Tibial nerve (tissue), 4 donors: ENCODE measurements around the gene TBX1. TPM values are rescaled to one million over a fixed set of nuclear protein-coding genes. Genes with fewer than 3 reads are reported as not detected.

Experiments
- DNase-seq, 2 donors: peaks; one replicate each; pipeline ENCODE4 v3.0.0-alpha.2; 2019; ENCODE audit warnings: low spot score in 2 of 2
- H3K27ac ChIP-seq, 4 donors: fragments of 200-600 bp; sonication (generic) in 3 of 4; one replicate each; pipeline ENCODE4 v1.5.1; 2017 to 2019; ENCODE audit warnings: mild to moderate bottlenecking in 1 of 4
- H3K27me3 ChIP-seq, 2 donors: fragments of 200-600 bp; sonication (generic) in 1 of 2; one replicate each; pipeline versions ENCODE4 v1.5.1 to v1.6.0; 2017 to 2019
- H3K36me3 ChIP-seq, 3 donors: fragments of 200-600 bp; sonication (generic); one replicate each; pipeline ENCODE4 v1.5.1; 2018 to 2019
- H3K4me1 ChIP-seq, 4 donors: fragments of 200-600 bp; sonication (generic) in 3 of 4; one replicate each; pipeline ENCODE4 v1.5.1; 2017 to 2019
- H3K4me3 ChIP-seq, 4 donors: fragments of 200-600 bp; sonication (generic) in 3 of 4; one replicate each; pipeline ENCODE4 v1.5.1; 2017 to 2019; ENCODE audit warnings: mild to moderate bottlenecking in 1 of 4, moderate library complexity in 1 of 4
- H3K9me3 ChIP-seq, 4 donors: fragments of 200-600 bp; sonication (generic) in 3 of 4; one replicate each; pipeline ENCODE4 v1.5.1; 2017 to 2019
- EP300 ChIP-seq, 2 donors: sonication (generic); formaldehyde crosslinking; IDR thresholded peaks; one replicate each; pipeline ENCODE4 v1.6.1; 2017; ENCODE audit warnings: antibody characterized with exemption in 2 of 2, mild to moderate bottlenecking in 1 of 2
- POLR2A ChIP-seq, 2 donors: fragments of 450-650 bp; IDR thresholded peaks; one replicate each; pipeline ENCODE4 v1.6.1; 2017; ENCODE audit warnings: antibody characterized with exemption in 2 of 2, mild to moderate bottlenecking in 2 of 2, moderate library complexity in 2 of 2
- WGBS, 2 donors: methylation state at CpG; one replicate each; pipeline ENCODE4 v1.1.5; 2018; 5-methylcytosine and 5-hydroxymethylcytosine counted together
- total RNA-seq, 4 donors: library from RNA; depleted of rRNA; stranded (reverse); fragments of >200 nt; gene quantifications; one replicate each; pipeline ENCODE4 v1.1.0, GENCODE V29; 2016
- TF ChIP-seq, protein P1 (sequence below), 5 experiments: fragments of 200-600 bp in 3 of 5; fragments of 450-650 bp in 2 of 5; sonication (generic) in 3 of 5; IDR thresholded peaks; one replicate each; pipeline ENCODE4 v1.5.1; 2016 to 2019; ENCODE audit warnings: antibody characterized with exemption in 5 of 5, mild to moderate bottlenecking in 3 of 5, moderate library complexity in 2 of 5

Gene TBX1
- total RNA-seq, 4 donors from 2014 or later, result 0.42 to 3.6 (median 2.6) TPM

DNA sequence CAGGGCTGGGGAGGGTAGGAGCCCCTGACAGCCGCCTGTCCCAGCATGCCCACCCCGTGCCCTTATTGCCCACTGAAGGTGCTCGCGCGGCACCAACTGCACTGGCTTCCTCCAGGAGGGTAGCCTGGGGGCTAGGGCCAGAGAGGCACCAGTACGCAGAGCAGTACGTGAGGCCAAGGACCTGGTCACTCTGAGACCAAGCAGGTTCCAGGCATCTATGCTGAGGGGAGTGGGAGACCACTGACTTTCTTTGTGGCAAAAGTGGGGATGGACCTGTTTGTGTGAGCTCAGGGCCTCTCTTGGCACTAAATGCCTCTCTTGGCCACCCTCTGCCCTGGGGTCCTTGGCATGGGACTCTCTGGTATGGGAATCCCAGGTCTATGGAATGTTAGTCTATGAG, 26.4 kb upstream of the TBX1 start:
- Histone ChIP-seq H3K36me3 (no peaks in the 10 kb centered on the region), H3K4me3 (no peak overlapping the region), H3K27ac (no peak overlapping the region), H3K9me3 (no peaks in the 10 kb centered on the region), H3K27me3 (peaks cover 0 to 10% of the 10 kb centered on the region in 2 donors), H3K4me1 (peaks cover 0 to 17% (median 6%) of the 10 kb centered on the region in 4 donors)
- no peak for TF ChIP-seq POLR2A (IDR thresholded peaks at IDR 0.05)
- no peak for TF ChIP-seq EP300 (IDR thresholded peaks at IDR 0.05)
- TF ChIP-seq, protein P1, sequence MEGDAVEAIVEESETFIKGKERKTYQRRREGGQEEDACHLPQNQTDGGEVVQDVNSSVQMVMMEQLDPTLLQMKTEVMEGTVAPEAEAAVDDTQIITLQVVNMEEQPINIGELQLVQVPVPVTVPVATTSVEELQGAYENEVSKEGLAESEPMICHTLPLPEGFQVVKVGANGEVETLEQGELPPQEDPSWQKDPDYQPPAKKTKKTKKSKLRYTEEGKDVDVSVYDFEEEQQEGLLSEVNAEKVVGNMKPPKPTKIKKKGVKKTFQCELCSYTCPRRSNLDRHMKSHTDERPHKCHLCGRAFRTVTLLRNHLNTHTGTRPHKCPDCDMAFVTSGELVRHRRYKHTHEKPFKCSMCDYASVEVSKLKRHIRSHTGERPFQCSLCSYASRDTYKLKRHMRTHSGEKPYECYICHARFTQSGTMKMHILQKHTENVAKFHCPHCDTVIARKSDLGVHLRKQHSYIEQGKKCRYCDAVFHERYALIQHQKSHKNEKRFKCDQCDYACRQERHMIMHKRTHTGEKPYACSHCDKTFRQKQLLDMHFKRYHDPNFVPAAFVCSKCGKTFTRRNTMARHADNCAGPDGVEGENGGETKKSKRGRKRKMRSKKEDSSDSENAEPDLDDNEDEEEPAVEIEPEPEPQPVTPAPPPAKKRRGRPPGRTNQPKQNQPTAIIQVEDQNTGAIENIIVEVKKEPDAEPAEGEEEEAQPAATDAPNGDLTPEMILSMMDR (IDR thresholded peaks at IDR 0.05), result no peak
- 87 to 91% methylated on average over 6 to 7 of the region's 7 CpGs for WGBS, 2 donors
- no peak for DNase-seq

DNA sequence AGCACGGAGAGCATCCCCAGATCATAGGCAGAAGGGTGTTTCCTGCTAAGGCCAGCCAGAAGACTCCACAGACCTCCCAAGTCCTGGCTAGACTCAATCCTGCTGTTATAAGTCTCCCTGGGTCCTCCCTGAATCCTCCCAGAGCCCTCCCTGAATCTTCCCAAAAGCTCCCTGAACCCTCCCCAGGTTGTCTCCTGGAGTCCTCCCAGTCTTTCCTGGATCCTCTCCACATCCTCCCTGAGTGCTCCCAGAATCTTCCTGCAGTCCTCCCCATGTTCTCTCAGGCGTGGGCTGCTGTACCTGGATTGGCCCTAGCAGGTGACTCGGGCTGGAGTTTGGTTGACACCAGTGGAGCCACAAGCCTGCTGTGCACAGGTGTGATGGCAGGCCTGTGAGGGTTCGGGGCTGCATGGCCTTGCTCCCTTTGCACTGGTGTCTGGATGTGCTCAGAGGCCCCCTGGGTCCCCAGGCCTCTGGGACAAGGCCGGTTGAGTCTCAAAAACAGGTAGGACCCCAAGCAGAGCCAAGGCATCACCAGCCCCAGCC, 25.7 kb upstream of the TBX1 start:
- Histone ChIP-seq H3K4me3 (no peak overlapping the region), H3K4me1 (peaks cover 0 to 17% (median 6%) of the 10 kb centered on the region in 4 donors), H3K9me3 (no peaks in the 10 kb centered on the region), H3K27ac (no peak overlapping the region), H3K36me3 (no peaks in the 10 kb centered on the region), H3K27me3 (peaks cover 0 to 10% of the 10 kb centered on the region in 2 donors)
- no peak for DNase-seq
- TF ChIP-seq, protein P1 (IDR thresholded peaks at IDR 0.05), result no peak
- TF ChIP-seq POLR2A (IDR thresholded peaks at IDR 0.05), result no peak
- TF ChIP-seq EP300 (IDR thresholded peaks at IDR 0.05), result no peak
- 89 to 92% methylated on average over 5 of the region's 5 CpGs for WGBS, 2 donors

DNA sequence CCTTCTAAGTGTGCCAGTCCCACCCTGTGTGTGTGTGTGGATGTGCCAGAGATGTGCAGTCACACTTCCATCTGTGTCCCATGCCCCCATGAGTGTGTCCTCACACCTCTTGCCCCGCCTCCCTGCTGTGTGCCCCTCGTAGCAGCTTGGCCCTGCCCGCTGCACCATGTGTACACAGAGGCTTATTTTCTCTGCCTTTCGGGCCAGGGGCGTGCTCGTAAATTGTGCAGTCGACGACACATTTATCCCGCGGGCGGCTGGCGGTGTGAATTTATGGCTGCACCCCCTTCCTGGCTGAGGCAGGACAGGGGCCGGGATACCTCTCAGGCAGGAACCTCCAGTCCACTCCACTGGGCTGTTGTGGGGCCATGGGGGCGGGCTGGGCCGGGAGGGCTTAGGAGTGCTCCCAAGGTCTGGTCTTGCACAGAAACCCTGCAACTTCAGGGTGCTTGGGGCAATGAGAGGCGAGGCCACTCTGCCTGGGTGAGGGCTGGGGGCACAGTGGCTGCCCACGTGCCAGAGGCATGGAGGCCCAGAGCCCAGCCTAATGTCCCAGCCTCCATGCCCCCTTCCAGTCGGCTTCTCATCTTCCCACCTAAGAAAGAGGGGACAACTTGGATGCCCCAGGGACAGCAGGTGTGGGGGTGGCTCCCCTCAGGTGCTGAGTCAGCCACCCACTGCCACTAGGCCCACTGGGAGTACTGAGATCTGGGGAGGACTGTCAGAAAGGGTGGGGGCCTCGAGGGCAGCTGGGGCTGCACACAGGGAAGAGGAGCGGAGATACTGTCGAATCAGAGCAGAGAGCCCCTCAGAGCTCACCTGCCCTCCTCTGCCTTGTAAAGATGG, 24.7 kb upstream of the TBX1 start:
- H3K9me3 ChIP-seq, result no peaks in the 10 kb centered on the region
- TF ChIP-seq POLR2A (IDR thresholded peaks at IDR 0.05), result no peak
- TF ChIP-seq EP300 (IDR thresholded peaks at IDR 0.05), result no peak
- H3K4me1 ChIP-seq, result peaks cover 0 to 10% (median 1%) of the 10 kb centered on the region in 4 donors
- peaks cover 0 to 10% of the 10 kb centered on the region in 2 donors for H3K27me3 ChIP-seq
- DNase-seq, result no peak
- no peak overlapping the region for H3K4me3 ChIP-seq
- 66 to 71% methylated on average over 14 to 21 of the region's 21 CpGs for WGBS, 2 donors
- H3K27ac ChIP-seq, result no peak overlapping the region
- H3K36me3 ChIP-seq, result no peaks in the 10 kb centered on the region

DNA sequence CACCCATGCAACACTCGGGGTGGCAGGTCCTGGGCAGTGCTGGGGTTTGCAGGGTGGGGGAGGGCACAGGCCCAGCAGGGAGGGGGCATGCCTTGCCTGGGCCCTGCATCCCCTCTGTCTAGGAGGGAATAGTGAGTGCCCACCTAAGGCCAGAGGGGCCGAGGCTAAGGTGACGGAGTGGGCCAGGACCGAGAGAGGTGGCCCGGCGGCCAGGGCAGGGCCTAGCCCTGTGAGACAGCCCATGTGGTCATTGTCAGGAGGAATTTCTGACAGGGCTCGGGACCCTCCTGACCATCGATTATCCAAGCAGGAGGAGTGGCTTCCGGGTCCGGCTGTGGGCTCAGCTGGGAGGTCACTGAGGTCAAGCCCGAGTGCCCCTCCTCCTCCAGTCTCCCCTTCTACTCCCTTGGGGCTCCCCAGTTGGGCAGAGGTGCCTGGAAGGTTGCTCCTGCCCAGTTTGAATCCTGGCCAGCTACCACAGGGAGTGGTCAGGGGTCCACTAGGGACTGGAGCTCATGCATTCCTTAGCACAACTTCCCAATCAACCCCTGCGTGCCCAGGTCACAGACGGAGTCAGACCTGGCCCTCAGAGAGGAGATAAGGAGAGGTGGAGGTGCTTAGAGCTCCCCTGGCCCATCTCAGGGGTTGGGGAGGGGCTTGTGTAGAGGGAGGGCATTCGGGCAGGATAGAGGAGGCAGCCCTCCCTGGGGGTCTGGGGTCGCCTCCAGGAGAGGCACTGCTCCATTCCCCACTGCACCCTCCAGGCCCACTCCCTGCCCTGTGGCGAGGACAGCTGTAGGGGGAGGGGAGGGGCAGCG, 22.5 kb upstream of the TBX1 start:
- DNase-seq, result no peak
- Histone ChIP-seq H3K27me3 (peaks cover 0 to 10% of the 10 kb centered on the region in 2 donors), H3K9me3 (no peaks in the 10 kb centered on the region), H3K4me1 (peaks cover 0 to 7% (median 0%) of the 10 kb centered on the region in 4 donors), H3K36me3 (no peaks in the 10 kb centered on the region), H3K27ac (no peak overlapping the region), H3K4me3 (no peak overlapping the region)
- no peak for TF ChIP-seq EP300 (IDR thresholded peaks at IDR 0.05)
- TF ChIP-seq POLR2A (IDR thresholded peaks at IDR 0.05), result no peak
- TF ChIP-seq, protein P1 (IDR thresholded peaks at IDR 0.05), result no peak
- WGBS, 2 donors, result 72 to 78% methylated on average over 7 to 17 of the region's 17 CpGs

GRCh38 chr22:19738664-19739447, 21.7 kb upstream of the TBX1 start:
- no peak for TF ChIP-seq EP300 (IDR thresholded peaks at IDR 0.05)
- TF ChIP-seq, protein P1 (IDR thresholded peaks at IDR 0.05), result no peak
- TF ChIP-seq POLR2A (IDR thresholded peaks at IDR 0.05), result no peak
- no peak overlapping the region for H3K4me3 ChIP-seq
- H3K27me3 ChIP-seq, result peaks cover 0 to 10% of the 10 kb centered on the region in 2 donors
- no peaks in the 10 kb centered on the region for H3K36me3 ChIP-seq
- no peaks in the 10 kb centered on the region for H3K9me3 ChIP-seq
- H3K4me1 ChIP-seq, result peaks cover 0 to 7% (median 0%) of the 10 kb centered on the region in 4 donors
- 54 to 59% methylated on average over 17 to 27 of the region's 31 CpGs for WGBS, 2 donors
- no peak overlapping the region for H3K27ac ChIP-seq
- DNase-seq, result no peak
